ENCODE measurements around the gene MYL3.

The MYL3 gene

GRCh38 chr3:46831841-46832240, 31.4 kb downstream of the MYL3 start:
- Histone ChIP-seq H3K9me3 (replicated peaks; ENCODE audit: insufficient read depth, low read length) (no peaks in the 10 kb centered on the region), H4K20me1 (ENCODE audit: insufficient read depth, low read length) (no peaks in the 10 kb centered on the region), H3K27me3 (replicated peaks; ENCODE audit: insufficient read depth, low read length) (no peaks in the 10 kb centered on the region), H3K27ac (ENCODE audit: low read length) (no peak overlapping the region), H3K4me3 (ENCODE audit: low read length) (no peak overlapping the region), H3K9me2 (replicated peaks; ENCODE audit: insufficient read depth, low read length) (no peaks in the 10 kb centered on the region), H3K4me1 (ENCODE audit: low read length) (peaks cover 16% of the 10 kb centered on the region), H3K36me3 (replicated peaks; ENCODE audit: insufficient read depth, low read length) (no peaks in the 10 kb centered on the region), H3F3A (ENCODE audit: insufficient read depth, low read length) (peaks cover 4% of the 10 kb centered on the region; the same call in 1 of the 2 replicates), H3K79me2 (ENCODE audit: low read length) (no peaks in the 10 kb centered on the region), H3K4me2 (ENCODE audit: low read depth, low read length) (no peak overlapping the region), H3K9ac (ENCODE audit: low read length) (no peak overlapping the region), H2AFZ (ENCODE audit: low read length) (no peak overlapping the region)
- TF ChIP-seq EZH2 (optimal IDR thresholded peaks at IDR 0.05; ENCODE audit: low read depth, low read length) (no peak), EZH2phosphoT487 (IDR thresholded peaks at IDR 0.05; ENCODE audit: low read length) (no peak)
- no peak for DNase-seq

DNA sequence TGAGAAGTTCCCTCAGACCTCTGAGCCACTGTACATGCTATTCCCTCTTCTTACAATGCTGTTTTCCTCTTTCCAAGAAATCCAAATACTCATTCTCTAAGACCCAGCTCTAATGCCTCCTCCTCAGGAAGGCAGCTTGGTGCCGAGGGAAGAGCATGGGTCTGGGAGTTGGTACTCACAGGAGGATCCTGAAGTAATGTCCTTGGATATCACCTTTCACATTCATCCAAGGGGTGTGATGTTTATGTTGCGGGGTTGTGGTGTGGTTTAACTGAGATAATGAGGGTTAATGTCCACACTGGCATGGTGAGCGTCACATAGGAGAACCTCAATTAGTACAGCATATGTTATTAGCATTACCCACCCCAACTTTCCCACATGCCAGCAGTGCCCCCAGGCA, 31.9 kb downstream of the MYL3 start:
- TF ChIP-seq CTCF (IDR thresholded peaks at IDR 0.05; ENCODE audit: low read length): no peak
- TF ChIP-seq EZH2 (optimal IDR thresholded peaks at IDR 0.05; ENCODE audit: low read depth, low read length): no peak
- TF ChIP-seq EZH2phosphoT487 (IDR thresholded peaks at IDR 0.05; ENCODE audit: low read length): no peak
- H3K4me1 ChIP-seq (ENCODE audit: low read length): peaks cover 16% of the 10 kb centered on the region
- no peaks in the 10 kb centered on the region for H3K9me3 ChIP-seq (replicated peaks; ENCODE audit: insufficient read depth, low read length)
- H3K27ac ChIP-seq (ENCODE audit: low read length): no peak overlapping the region
- H3K9me2 ChIP-seq (replicated peaks; ENCODE audit: insufficient read depth, low read length): no peaks in the 10 kb centered on the region
- no peaks in the 10 kb centered on the region for H3K27me3 ChIP-seq (replicated peaks; ENCODE audit: insufficient read depth, low read length)
- no peak overlapping the region for H3K4me3 ChIP-seq (ENCODE audit: low read length)
- DNase-seq: no peak
- no peaks in the 10 kb centered on the region for H3K79me2 ChIP-seq (ENCODE audit: low read length)
- no peaks in the 10 kb centered on the region for H4K20me1 ChIP-seq (ENCODE audit: insufficient read depth, low read length)
- H2AFZ ChIP-seq (ENCODE audit: low read length): no peak overlapping the region
- peaks cover 4% of the 10 kb centered on the region; the same call in 1 of the 2 replicates for H3F3A ChIP-seq (ENCODE audit: insufficient read depth, low read length)
- no peak overlapping the region for H3K9ac ChIP-seq (ENCODE audit: low read length)
- H3K4me2 ChIP-seq (ENCODE audit: low read depth, low read length): no peak overlapping the region
- H3K36me3 ChIP-seq (replicated peaks; ENCODE audit: insufficient read depth, low read length): no peaks in the 10 kb centered on the region

- Histone ChIP-seq H3F3A (ENCODE audit: insufficient read depth, low read length) (peaks cover 4% of the 10 kb centered on the region; the same call in 1 of the 2 replicates), H3K4me2 (ENCODE audit: low read depth, low read length) (no peak overlapping the region), H3K9me3 (replicated peaks; ENCODE audit: insufficient read depth, low read length) (no peaks in the 10 kb centered on the region), H4K20me1 (ENCODE audit: insufficient read depth, low read length) (no peaks in the 10 kb centered on the region), H3K36me3 (replicated peaks; ENCODE audit: insufficient read depth, low read length) (no peaks in the 10 kb centered on the region), H3K79me2 (ENCODE audit: low read length) (no peaks in the 10 kb centered on the region), H3K27me3 (replicated peaks; ENCODE audit: insufficient read depth, low read length) (no peaks in the 10 kb centered on the region), H3K9me2 (replicated peaks; ENCODE audit: insufficient read depth, low read length) (no peaks in the 10 kb centered on the region), H3K9ac (ENCODE audit: low read length) (no peak overlapping the region), H3K27ac (ENCODE audit: low read length) (no peak overlapping the region), H3K4me3 (ENCODE audit: low read length) (no peak overlapping the region), H2AFZ (ENCODE audit: low read length) (no peak overlapping the region), H3K4me1 (ENCODE audit: low read length) (peaks cover 16% of the 10 kb centered on the region)
- TF ChIP-seq EZH2 (optimal IDR thresholded peaks at IDR 0.05; ENCODE audit: low read depth, low read length) (no peak), CTCF (IDR thresholded peaks at IDR 0.05; ENCODE audit: low read length) (no peak)
- DNase-seq: no peak
These were observed 32.4 kb downstream of the MYL3 start for GRCh38 chr3:46830801-46831200.

DNA sequence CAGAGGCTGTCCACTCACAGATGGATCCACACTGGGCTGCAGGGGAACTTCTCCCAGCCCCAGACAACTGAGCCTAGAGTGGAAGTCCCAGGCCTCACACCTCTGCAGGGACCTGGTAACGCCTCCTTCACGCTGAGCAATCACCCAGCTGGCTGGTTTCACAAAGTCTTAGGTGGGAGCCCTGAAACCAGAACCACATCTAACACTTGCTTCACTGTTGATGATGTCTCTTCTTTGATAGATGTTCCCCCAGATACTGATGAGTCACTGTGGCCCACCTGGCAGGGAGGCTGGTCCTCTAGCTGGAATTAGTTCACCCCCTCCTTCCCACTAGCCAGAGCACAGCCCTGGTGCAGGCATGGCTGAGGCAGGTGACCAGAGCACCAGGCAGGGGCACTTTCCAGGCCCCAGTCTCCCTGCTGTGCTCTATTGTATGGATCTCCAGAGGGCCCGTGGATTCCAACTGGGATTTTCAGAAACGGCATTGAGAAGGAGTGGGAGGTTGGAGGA, 33.5 kb downstream of the MYL3 start:
- H3K9me2 ChIP-seq (replicated peaks; ENCODE audit: insufficient read depth, low read length): no peaks in the 10 kb centered on the region
- H3K27me3 ChIP-seq (replicated peaks; ENCODE audit: insufficient read depth, low read length): no peaks in the 10 kb centered on the region
- H3K79me2 ChIP-seq (ENCODE audit: low read length): no peaks in the 10 kb centered on the region
- TF ChIP-seq CTCF (IDR thresholded peaks at IDR 0.05; ENCODE audit: low read length): no peak
- TF ChIP-seq EZH2phosphoT487 (IDR thresholded peaks at IDR 0.05; ENCODE audit: low read length): no peak
- no peak for TF ChIP-seq EZH2 (optimal IDR thresholded peaks at IDR 0.05; ENCODE audit: low read depth, low read length)
- H3K4me3 ChIP-seq (ENCODE audit: low read length): no peak overlapping the region
- peak overlapping the region; percentile 39; the same call in 1 of the 2 replicates for H3K27ac ChIP-seq (ENCODE audit: low read length)
- no peak overlapping the region for H3K4me2 ChIP-seq (ENCODE audit: low read depth, low read length)
- H3F3A ChIP-seq (ENCODE audit: insufficient read depth, low read length): peaks cover 4% of the 10 kb centered on the region; the same call in 1 of the 2 replicates
- no peaks in the 10 kb centered on the region for H4K20me1 ChIP-seq (ENCODE audit: insufficient read depth, low read length)
- no peaks in the 10 kb centered on the region for H3K36me3 ChIP-seq (replicated peaks; ENCODE audit: insufficient read depth, low read length)
- DNase-seq: peak; percentile 87
- peaks cover 16% of the 10 kb centered on the region for H3K4me1 ChIP-seq (ENCODE audit: low read length)
- H3K9me3 ChIP-seq (replicated peaks; ENCODE audit: insufficient read depth, low read length): no peaks in the 10 kb centered on the region
- H3K9ac ChIP-seq (ENCODE audit: low read length): no peak overlapping the region
- peak overlapping the region; percentile 14; the same call in 1 of the 2 replicates for H2AFZ ChIP-seq (ENCODE audit: low read length)
